T follicular helper cell (primary cell): ENCODE results near the gene CRCP.
"Not testable (repeated sequence)": the region's sequence is repeated elsewhere in the genome, so short reads cannot be mapped to it uniquely, and the experiment has no call there.

Experiments
- DNase-seq: peaks from one replicate; pipeline ENCODE4 v3.0.0-alpha.2; 2020; ENCODE audit warnings: low read depth

The CRCP gene

DNA sequence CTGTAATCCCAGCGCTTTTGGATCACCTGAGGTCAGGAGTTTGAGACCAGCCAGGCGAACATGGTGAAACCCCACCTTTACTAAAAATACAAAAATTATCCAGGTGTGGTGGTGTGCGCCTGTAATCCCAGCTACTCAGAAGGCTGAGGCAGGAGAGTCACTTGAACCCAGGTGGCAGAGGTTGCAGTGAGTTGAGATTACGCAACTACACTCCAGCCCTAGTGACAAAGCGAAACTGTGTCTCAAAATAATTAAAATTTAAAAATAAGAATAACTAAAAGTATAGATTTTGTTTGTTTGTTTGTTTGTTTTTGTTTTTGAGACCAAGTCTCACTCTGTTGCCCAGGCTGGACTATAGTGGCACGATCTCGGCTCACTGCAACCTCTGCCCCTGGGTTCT, 41.4 kb downstream of the CRCP start:
- not testable (repeated sequence) for DNase-seq

DNA sequence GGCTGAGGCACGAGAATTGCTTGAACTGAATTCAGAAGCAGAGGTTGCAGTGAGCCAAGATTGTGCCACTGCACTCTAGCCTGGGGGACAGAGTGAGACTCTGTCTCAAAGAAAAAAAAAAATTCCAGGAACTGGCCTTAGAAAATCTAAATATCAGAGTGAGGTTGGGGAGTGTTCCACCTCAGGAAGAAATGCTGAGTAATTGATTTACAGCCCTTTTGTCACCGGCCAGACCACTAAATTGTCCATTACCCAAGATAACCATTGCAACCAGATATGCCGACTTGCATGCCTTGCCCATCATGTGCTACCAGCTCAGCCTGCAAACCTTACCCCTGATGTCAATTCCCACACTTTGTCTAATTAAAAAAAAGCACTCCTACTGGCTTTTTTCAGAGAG, 42.4 kb downstream of the CRCP start:
- DNase-seq, result no peak

DNA sequence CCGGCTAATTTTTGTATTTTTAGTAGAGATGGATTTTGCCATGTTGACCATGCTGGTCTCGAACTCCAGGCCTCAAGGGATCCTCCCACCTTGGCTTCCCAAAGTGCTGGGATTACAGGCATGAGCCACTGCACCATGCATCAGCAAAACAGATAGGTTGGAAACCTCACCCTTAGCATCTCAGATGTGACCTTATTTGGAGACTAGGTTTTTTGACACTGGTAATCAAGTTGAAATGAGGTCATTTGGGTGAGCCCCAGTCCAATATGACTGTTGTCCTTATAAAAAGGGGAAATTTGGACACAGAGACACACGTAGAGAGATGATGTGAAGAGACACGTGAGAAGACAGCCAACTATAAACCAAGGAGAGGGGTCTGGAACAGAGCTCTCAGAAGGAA, 48.0 kb downstream of the CRCP start:
- DNase-seq, result no peak

DNA sequence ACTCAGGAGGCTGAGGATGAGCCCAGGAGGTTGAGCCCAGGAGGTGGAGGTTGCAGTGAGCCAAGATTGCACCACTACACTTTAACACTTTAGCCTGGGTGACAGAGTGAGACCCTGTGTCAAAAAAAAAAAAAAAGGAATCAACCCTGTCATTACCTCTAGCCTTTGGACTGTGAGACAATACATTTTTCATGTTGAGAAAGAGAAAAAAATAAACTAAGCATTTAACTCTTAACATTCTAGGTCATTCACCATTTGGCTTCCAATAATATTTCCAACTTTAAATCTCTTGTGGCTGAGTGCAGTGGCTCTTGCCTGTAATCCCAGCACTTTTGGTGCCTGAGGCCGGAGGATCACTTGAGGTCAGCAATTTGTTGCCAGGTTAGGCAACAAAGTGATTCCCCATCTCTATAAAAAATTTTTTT, 48.6 kb downstream of the CRCP start:
- no peak for DNase-seq

DNA sequence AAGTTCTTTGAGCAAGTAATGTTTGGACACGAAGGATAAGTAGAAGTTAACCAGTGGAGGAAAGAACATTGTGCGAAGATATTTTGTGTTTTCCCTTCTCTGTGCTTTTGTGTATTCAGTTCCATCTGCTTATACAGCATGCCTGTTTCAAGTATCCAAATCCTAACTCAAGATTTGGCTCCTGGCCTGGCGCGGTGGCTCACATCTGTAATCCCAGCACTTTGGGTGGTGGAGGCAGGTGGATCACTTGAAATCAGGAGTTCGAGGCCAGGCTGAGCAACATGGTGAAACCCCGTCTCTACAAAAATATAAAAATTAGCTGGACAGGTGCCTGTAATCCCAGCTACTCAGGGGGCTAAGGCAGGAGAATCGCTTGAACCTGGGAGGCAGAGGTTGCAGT, 49.7 kb downstream of the CRCP start:
- no peak for DNase-seq

DNA sequence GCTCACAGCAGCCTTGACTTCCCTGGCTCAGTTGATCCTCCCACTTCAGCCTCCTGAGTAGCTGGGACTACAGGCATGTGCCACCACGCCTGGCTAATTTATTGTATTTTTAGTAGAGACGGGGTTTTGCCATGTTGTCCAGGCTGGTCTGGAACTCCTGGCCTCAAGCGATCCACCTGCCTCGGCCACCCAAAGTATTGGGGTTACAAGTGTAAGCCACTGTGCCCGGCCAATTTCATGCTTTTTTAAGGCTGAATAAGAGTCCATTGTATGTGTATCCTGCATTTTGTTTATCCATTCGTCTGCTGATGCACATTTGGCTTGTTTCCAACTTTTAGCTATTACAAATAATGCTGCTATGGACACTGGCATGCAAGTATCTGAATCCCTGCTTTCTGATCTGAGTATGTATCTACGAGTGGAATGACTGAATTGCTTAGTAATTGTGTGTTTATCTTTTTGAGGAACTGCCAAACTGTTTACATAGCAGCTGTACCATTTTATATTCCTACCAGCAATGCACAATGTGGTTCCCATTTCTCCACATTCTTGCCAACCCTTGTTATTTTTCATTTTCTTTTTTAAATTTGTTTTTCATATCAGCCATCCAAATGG, 53.2 kb downstream of the CRCP start:
- no peak for DNase-seq

DNA sequence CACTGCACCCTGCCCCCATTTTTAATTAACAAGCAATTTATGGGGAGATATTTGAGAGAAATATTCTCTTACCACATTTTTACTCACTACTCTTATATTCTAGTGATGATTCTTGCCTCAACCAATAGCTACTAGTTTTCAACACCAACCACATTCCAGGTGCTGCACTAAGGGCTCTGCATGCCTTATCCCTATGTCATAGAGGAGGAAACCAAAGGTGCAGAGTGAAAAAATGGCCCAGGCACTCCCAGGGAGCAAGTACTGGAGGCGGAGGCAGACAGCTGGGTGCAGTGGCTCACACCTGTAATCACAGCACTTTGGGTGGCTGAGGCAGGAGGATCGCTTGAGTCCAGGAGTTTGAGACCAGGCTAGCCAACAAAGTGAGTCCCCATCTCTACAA, 55.0 kb downstream of the CRCP start:
- DNase-seq, result no peak

DNA sequence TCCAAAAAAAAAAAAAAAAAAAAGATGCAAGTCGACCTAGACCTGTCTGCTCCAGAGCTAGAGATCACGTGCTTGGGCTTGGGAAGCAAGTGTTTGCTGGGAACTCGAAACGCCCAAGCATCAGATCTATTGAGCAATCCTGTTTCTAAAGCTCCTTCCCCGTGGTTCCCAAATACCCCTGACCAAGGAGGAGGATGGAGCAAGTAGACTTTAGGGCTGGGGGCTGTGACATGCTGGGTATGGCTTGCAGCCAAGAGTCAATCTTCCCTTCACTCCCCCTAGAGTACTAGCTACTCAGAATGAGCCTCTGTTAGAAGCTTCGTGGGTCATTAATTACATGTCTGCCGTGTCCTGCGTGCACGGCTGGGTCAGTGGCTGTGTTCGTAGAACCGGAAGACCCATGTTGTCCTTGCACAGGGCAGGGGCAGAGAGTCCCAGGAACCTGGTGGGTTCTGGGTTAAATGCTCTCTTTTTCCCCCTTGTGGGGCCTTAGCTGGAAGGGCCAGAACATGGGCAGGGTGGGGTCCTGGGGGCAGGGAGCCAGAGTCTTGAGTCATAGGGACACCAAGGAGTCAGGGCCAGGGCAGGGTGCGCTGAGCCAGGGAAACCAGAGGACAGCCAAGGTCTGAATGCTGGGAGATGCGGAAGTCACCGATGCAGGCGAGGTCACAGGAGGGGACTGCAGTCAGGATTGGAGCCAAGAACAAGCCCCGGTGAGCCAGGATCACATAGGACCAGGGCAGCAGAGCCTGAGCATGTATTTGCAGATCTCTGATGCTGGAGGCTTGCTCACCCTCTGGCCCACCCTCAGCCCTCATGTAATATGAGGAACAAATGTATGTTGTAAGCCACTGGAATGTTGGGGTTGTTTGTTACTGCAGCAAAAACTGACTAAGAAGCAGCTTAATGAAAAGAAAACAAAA, 55.9 kb downstream of the CRCP start:
- no peak for DNase-seq

DNA sequence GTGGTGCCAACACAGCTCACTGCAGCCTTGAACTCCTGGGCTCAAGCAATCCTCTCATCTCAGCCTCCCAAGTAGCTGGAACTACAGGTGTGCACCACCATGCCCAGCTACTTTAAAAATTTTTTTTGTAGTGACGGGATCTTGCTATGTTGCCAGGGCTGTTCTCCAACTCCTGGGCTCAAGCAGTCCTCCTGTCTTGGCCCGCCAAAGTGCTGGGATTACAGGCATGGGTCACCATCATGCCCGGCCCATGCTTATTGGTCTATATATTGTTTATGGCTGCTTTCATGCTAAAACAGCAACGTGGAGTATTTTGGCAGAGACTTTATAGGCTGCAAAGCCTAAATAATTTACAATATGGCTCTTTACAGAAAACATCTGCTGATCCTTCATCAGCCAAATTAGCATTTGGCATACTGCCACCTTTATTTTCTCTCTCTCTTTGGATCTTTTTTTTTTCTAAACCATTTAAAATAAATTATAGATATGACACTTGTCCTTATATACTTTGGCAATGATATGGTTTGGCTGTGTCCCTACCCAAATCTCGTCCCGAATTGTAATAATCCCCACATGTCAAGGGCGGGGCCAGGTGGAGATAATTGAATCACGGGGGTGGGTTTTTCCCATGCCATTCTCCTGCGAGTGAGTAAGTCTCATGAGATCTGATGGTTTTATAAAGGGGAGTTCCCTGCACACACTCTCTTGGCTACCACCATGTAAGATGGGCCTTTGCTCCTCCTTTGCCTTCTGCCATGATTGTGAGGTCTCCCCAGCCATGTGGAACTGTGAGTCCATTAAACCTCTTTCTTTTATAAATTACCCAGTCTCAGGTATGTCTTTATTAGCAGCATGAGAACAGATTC, 58.1 kb downstream of the CRCP start:
- not testable (repeated sequence) for DNase-seq

DNA sequence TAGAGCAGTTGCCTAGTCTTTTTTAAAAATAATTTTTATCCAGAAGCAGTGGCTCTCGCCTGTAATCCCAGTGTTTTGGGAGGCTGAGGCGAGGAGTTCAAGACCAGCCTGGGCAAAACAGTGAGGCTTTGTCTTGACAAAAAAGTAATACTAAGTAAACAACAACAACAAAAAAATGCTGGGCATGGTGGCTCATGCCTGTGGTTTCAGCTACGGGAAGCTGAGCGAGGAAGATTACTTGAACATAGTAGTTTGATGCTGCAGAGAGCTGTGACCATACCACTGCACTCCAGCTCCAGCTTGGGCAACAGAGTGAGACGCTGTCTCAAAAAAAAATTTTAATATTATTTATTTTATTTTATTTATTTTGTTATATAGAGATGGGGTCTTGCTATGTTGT, 59.2 kb downstream of the CRCP start:
- DNase-seq, result no peak

DNA sequence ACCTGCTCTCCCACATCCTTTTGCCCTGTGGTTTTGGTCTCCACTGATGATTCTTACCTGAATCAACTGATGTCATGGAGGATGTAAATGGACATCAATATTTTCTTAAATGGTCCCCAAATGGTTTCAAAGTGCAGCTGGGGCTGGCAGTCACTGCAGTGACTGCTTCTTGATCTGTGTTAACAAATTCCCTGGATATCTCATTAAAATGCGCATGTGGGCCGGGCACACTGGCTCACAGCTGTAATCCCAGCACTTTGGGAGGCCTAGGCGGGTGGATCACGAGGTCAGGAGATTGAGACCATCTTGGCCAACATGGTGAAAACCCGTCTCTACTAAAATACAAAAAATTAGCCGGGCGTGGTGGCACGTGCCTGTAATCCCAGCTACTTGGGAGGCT, 60.4 kb downstream of the CRCP start:
- DNase-seq, result not testable (repeated sequence)

DNA sequence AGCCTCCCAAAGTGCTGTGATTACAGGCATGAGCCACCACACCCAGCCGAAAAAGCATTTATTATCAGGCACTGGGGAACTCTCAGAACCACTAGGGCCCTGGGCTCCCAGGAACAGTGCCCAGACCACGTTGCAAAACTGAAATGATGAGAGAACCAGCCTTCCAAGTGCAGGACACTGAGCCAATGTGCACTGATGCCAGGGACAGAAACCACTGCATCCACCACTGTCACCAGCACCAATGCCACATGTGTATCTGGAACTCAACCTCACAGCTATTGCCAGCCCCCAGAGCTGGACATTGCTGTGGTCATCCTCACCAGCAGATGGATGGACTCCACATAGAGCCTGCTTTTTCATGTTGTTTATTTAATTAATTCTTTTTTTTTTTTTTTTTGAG, 62.3 kb downstream of the CRCP start:
- no peak for DNase-seq

DNA sequence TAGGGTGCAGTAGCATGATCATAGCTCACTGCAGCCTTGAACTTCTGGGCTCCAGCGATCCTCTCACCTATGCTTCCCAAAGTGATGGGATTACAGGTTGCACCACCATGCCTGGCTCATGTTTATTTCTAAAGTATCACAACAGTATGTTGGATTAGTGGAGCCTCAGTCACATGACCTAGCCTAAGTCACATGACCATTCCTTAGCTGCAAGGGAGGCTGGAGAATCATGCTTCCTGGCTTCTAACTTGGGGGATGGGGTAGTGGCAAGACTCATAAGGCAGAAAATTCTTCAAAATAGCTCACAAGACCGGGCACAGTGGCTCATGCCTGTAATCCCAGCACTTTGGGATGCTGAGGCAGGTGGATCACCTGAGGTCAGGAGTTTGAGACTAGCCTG, 63.6 kb downstream of the CRCP start:
- no peak for DNase-seq

DNA sequence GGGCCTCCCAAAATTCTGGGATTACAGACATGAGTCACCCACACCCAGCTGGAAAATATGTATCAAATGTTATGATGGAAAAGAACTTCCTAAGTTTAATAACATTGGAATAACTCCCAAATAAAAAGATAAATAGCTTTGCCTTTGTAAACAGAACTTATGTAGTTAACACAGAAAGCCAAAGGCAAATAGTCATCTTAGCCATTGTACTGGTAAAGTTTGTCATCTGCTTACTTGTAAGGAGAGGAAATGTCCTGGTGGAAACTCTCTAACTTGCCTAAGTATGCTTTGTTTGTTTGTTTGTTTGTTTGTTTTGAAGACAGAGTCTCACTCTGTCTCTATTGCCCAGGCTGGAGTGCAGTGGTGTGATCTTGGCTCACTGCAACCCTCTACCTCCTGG, 66.7 kb downstream of the CRCP start:
- DNase-seq, result no peak

DNA sequence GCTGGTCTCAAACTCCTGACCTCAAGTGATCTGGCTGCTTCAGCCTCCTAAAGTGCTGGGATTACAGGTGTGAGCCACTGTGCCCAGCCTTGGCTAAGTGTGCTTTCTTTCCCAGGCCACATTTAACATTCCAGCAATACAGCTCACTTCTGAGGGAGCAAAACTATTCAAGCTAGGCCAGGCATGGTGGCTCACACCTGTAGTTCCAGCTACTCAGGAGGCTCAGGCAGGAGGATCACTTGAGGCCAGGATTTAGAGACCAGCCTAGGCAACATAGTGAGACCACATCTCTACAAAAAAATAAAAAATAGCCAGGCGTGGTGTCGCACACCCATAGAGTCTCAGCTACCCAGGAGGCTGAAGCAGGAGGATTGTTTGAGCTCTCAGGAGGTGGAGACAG, 67.2 kb downstream of the CRCP start:
- no peak for DNase-seq

DNA sequence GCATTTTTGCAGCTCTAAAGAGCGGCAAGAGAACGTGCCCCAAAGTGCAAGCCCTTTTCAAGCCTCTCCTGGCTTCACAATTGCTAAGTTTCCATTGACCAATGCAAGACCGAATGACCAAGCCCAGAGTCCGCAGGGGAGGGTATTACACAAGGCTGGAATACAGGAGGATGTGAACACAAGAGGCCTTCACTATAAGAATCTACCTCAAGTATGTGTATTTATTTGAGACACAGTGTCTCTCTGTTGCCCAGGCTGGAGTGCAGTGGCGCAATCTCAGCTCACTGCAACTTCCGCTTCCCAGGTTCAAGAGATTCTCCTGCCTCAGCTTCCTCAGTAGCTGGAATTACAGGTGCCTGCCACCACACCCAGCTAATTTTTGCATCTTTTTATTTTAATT, 68.3 kb downstream of the CRCP start:
- DNase-seq, result no peak

DNA sequence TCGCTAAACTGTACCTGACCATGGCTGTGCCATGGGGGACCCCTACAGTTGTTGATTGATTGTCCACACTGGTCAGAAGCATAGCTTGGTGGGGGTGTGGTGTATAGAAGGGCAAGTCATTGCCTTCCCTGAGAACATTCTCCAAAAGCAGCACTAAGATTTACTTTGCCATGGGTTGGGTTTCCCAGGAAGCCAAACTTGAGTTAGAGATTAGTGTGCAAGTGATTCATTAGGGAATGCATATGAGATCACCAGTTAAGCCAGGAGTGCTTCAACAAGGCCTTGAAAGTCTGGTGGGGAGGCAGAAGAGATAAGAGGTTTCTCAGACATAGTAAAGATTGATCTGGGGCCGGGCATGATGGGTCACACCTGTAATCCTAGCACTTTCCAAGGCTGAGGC, 69.1 kb downstream of the CRCP start:
- DNase-seq, result no peak

DNA sequence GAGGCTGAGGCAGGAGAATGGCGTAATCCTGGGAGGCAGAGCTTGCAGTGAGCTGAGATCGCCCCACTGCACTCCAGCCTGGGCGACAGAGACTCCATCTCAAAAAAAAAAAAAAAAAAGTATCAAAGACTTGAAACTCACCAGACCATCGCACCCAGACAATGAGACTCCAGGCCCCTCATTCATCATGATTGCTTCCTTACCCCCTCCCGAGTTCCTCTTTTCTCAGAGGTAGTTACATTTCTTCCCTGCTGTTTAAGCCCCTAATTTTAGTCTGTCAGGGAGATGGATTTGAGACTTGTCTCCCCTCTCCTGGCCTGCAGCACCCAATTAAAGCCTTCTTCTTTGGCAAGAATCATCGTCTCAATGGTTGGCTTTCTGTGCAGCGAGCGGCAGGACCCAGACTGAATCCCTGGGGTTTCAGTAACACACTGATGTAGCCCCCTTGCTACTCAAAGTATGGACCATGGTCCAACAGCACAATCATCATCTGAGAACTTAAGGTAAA, 71.1 kb downstream of the CRCP start:
- no peak for DNase-seq

DNA sequence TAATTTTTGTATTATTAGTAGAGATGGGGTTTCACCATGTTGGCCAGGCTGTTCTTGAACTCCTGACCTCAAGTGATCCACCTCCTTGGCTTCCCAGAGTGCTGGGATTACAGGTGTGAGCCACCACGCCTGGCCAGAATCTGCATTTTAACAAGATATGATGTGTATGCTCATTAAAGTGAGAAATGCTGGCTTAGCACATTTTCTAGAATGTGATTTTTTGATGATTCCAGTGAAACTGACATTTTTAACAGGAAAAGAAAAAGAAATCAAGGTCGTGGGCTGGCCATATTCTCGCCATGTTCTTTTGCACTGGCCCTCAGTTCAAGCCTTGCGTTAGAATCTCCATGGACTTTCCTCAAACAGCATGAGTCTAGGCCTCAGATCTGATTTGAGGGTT, 72.3 kb downstream of the CRCP start:
- DNase-seq, result no peak

DNA sequence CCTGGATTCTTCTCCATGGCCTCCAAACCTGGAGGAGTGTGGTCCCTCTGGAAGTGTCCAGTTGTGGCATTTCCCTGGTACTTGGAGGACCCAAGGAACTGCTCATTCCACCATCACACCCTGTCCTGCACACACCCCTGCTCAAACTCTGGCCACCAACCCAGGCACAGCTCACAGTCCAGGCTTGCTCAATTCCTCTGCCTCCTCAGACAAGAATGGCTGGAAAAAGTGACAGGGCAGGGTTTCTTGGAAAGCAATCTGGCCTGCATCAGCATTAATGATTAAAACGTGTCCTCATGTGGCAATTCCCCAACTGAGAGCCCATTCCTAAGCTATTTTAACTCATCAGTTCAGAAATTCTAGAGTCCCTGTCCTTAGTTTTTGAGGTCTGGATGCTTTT, 73.3 kb downstream of the CRCP start:
- DNase-seq, result no peak

DNA sequence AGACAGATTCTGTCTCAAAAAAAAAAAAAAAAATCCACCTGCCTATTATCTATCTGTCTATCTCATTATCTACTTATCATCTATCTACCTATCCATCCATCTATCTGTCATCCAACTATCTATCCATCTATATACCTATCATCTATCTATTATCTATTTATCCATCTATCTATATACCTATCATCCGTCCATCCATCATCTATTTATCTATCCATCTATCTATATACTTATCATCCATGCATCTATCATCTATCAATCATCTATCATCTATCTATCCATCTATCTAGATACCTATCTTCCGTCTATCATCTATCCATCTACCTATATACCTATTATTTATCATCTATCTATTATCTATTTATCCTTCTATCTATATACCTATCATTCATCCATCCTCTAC, 74.0 kb downstream of the CRCP start:
- no peak for DNase-seq

DNA sequence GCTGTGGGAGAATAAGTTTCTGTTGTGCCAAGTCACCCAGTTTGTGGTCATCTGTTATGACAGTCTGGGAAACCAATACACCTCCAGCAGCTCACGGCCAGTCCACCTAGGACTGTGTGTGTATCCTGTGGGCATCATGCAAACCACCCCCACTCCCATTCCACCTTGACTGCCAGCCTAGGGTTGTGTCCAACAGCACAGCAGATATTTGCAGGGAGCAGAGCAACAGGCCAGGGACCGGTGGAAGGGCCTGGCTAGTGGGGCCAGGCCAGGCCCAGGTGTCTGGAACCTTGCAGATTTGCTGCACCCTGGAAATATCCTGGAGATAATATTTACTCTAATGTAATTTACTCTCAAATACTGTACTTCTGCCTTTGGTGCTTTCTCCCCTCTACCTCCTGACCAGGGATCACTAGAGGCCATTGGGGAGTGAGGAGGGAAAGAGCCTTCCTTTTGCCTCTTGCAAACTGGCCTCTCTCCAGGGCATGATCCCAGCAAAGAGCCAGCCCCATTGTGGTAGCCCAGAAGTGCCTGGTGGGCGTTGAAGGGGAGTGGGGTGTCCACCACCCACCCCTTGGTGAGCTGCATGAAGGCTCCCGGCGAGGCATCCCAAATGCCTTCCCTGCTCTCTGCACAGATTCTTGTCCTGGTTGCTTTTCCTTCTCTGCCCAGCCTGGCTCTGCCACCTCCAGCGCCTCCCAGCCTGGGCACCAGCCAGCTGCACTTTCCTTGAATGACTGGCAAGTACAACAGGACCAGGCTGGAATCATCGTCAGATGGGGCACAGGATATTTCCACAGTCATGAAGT, 75.3 kb downstream of the CRCP start:
- no peak for DNase-seq
